GM18517 (cell line): Measurements from ENCODE around the gene DOK3.

Source experiments
- ATAC-seq: cut with Tn5 transposase; IDR thresholded peaks from one replicate; pipeline ENCODE4 v1.9.1; 2021; ENCODE audit warnings: mild to moderate bottlenecking, moderate library complexity; ENCODE audit not compliant: unreplicated experiment

The DOK3 gene

DNA sequence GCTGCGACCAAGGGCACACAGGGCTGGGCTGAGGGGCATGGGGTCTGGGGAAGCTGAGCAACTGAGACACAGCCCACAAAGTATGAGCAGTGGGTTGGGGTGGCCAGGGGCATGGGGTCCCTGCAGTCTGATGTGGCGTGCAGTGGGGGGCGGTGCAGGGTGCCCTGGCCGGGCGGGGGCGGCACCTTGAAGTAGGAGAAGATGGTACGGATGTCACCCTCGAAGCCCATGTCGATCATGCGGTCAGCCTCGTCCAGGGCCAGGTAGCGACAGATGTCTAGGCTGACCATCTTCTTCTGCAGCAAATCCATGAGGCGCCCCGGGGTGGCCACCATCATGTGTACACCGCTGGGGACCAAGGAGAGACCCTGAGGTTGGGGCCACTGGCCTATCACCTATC is 3.9 kb upstream of the DOK3 start:
- no peak for ATAC-seq

DNA sequence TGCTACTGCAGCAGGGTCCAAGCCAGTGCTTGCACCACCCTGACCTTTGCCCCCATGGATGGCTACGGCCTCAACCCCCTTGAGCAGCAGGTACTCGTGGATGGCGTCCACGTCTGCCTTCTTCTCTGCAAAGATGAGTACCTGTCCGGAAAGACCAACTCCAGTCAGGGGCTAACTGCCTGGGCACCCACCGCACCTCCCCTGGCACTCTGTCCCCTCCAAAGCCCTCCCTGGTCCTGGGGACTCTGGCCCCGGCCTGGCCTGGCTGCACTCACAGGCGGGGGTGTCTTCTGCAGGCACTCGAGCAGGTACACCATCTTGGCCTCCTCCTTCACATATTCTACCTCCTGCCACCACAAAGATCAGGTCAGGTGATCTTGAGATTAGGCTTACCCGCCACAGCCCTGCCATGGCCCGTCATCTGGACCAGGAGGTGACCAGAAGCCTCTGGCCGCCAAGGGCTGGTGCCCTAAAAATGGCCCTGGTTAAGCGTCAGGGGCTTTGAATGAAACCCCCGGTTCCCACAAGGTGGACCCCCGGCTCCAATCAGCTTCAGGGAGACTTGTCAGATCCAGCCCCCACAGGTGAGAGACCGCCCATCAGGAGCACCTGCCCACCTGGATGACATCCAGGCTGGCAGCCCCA is 3.2 kb upstream of the DOK3 start:
- ATAC-seq = no peak

- no peak for ATAC-seq
Measured at GRCh38 chr5:177511796-177512675, 2.4 kb upstream of the DOK3 start.

GRCh38 chr5:177511181-177511580 is 1.6 kb upstream of the DOK3 start:
- no peak for ATAC-seq

DNA sequence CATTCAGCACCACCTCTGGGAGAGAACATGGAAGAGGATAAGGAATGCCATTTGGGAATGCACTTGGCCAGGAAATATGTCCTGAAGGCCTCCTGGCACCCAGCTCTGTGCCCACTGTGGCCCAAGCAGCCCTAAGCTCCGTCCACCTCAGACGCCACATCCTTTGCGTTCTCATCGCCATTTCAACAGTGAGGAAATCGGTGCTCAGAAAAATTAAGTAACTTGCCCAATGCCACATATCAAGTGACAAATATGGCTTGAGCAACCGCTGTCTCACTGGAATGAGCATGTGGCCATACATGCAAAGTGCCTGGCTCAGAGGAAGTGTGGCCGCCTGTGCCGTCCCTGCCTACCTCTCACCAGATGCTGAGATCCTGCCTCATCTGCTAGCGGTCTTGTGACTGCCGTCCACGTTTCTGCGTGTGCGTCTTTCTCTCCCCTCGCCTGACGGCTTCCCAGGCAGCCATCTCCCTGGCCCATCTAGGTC is 984 bp upstream of the DOK3 start:
- ATAC-seq = peak; percentile 33

- peak; percentile 40 for ATAC-seq
Measured at GRCh38 chr5:177509991-177510566, 453 bp upstream of the DOK3 start.

DNA sequence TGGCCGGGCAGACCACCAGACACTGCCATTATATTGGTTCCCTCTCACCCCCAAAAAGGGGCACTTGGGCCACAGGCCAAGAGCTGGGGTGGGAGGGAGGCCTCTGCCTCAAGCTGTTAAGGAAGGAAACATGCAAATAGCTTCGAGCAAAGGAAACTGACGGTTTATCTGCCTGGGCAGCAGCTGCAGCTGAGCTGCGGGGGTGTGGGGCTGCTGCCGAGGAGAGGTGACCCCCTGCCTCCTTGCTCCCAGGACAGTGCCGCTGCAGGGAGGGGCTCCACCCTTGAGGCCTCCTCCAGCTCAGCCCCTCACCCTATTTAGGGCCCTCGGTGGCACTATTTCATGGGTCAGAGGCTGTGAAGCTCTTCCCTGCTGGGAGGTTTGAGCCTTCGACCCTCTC is 789 bp downstream of the DOK3 start:
- peak; percentile 37 for ATAC-seq

GRCh38 chr5:177508221-177508611 is 1.4 kb downstream of the DOK3 start:
- no peak for ATAC-seq

- no peak for ATAC-seq
Measured at GRCh38 chr5:177507596-177508220, 1.9 kb downstream of the DOK3 start.

DNA sequence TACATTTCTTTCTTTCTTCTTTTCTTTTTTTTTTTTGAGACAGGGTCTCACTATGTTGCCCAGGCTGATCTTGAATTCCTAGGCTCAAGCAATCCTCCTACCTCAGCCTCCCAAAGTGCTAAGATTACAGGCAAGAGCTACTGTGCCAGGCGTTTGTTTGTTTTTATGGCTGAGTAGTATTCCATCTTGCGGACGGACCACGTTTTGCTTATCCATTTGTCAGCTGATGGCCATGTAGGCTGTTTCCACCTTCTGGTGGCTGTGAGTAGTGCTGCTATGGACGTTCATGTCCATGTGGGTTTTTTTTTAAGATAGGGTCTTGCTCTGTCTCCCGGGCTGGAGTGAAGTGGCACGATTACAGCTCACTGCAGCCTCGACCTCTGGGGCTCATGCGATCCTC is 2.5 kb downstream of the DOK3 start:
- ATAC-seq = no peak

DNA sequence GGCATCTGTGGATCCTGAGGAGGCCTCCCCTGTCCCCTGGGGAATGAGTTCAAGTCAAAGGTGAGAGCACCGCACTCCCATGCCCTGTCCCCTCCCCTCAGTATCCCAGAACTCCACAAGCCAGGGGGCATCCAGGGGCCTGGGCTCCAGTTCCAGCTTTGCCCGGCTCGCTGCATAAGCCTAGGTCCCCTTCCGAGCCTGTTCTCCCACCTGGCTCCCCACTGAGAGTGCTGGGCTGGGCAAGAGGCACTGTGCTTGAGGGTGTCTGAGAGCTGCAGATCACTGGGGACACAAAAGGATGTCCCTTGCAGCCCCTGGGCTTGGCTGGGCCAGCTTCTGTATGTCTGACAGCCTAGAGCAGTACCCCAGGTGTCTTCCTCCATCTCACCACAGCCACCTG is 4.6 kb downstream of the DOK3 start:
- ATAC-seq = no peak

DNA sequence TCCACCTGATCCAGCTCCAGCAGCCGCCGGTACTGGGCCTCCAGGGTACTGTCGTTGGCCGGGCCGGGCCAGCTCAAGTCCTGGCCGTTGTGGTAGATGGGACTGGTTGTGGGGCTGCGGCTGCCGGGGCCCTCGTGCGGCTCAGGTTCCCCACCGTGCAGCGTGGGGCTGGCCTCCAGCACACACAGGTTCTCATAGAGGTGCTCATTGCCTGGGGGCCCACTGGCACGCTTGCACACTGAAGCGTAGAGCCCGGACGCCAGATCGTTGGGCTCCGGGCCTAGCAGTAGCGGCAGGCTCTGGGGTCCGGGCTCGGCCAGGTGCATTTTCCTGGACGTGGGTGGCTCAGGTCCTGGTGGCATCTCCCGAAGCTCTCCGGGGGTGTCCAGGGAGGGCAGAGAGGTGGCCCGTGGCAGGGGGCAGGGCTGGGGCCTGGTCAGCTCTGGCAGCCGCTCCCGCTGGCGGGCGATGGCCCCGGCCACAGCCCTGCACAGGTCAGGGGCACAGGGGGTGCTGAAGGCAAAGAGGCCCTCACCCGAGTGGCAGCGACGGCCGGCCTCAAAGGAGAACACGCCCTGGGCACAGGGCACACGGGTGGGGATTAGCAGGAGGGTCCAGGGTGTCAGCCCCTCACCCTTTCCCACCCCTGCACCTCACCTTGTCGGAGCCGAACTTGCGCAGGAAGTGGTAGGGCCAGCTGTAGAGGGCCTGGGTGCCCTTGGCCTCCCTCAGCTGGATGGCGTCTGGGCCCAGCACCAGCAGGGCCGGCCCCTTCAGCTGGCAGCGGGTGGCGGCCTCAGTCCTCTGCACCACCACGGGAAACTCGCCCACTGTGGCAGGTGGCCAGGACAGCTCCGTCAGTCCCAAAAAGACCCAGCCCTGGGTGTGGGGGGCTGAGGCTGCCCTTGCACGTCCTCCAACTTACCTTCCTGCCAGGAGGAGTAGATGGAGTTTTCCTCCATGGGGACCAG is 5.3 kb downstream of the DOK3 start:
- no peak for ATAC-seq

DNA sequence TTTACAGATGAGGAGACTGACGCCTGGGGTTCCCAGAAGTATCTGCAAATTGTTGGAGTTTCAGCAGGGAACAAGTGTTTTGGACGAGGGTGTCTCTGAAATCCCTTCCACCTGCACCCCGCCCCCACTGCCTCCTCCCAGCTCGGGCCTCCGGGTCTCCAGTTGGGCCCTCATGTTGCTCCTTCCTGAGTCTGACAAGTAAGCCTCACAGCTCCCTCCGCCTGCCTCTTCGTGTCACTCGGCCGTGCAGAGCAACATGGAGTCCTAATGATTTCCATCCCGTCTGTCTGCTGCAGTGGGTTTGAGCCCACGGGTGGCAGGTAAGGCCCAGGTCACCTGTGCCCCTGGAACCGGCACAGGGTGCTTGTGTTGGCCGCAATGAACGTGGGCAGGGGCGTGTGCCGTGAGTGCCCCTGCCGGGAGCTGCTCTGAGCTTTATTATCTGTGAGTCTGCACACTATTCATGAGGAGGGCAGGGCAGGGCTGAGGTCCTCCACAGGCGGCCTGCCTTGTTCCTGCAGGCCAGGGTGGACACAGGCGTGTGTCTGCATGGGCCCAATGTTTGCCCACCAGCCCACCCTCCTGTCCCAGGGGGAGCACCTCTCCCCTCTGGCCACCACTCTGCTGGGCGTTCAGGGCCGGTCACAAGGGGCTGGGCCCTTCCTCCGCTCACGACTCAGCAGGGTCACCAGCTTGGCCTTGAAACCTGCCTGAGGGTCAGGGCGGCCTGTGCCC is 6.1 kb downstream of the DOK3 start:
- no peak for ATAC-seq

DNA sequence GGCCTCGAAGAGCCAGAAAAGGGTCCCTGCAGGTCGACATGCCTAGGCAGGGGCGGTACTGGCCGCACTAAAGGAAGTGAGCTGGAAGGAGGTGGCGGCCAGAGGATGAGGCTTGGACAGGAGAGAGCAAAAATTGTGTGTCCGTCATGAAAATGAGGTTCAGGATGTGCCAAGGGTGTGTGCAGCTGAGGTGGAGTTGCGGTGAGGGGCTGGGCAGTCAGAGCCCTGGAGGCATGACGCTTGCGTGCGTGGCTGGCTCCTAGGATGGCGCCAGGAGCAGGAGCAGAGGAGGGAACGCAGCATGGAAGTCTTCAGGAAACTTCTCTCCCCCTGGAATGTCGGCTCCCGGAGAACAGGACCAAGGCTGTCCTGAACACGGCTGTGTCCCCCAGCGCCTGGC is 6.7 kb downstream of the DOK3 start:
- ATAC-seq = no peak

DNA sequence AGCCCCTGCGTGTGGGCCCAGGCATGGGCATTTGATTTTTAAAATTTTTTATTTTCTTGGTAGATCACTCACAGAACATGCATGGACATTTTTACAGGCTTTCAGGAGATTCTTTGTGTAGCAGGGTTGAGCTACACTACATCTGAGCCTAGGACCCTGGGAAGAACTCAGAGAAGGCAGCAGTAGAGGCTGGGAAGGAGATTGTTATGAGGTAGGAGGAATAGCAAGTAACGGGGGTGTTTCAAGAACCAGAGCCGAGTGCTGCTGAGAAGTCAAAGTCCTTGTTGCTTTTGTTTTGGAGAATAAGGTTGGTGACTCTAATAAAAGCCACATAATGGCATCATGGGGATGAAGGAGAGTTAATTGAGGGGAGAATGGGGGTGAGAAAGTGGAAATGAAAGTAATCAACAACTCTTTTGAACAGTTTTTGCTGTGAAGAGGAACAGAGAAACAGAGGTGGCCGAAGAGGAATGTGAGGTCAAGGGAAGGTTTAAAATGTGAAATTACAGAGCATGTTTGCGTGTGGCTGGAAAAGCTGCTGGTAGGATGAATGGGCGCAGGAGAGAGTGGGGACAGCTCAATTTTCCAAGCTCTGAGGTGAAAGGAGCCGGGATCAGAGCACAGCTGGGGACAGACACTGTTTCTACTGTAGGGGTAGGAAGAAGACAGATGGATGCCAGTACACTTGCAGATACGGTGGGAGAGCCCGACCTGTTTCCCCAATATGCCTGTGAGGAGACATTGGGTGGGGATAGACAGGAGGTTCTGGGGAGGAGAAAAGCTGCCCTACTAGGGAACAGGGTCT is 7.5 kb downstream of the DOK3 start:
- no peak for ATAC-seq

GRCh38 chr5:177500685-177501522 is 8.7 kb downstream of the DOK3 start:
- ATAC-seq = no peak

GRCh38 chr5:177499842-177500241 is 9.8 kb downstream of the DOK3 start:
- ATAC-seq = no peak
